HG03571 (cell line): ENCODE data around the gene ZFC3H1.
"Not testable (repeated sequence)": the region's sequence is repeated elsewhere in the genome, so short reads cannot be mapped to it uniquely, and the experiment has no call there.

Experiments
- ATAC-seq: cut with Tn5 transposase; IDR thresholded peaks from one replicate; pipeline ENCODE4 v1.9.1; 2021; ENCODE audit not compliant: unreplicated experiment

ZFC3H1 gene

GRCh38 chr12:71585218-71585617 is 78.4 kb downstream of the ZFC3H1 start:
- ATAC-seq, result no peak

- no peak for ATAC-seq
Measured at GRCh38 chr12:71584356-71584755, 79.3 kb downstream of the ZFC3H1 start.

DNA sequence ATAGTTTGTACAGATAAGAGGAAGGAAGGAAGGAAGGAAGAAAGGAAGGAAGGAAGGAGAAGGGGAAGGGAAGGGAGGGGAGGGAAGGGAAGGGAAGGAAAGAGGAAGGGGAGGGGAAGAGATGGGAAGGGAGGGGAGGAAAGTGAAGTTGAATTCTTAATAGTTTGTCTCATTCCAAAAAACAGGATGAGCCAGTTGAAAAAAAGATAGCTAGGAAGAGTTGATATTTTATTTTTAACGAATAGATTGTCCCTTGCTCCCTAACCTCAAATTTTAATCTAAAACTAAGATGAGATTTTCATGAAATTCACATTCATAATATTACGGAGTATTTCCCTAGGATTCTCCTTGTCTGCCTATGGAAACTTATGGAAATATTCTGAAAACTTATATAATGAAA is 80.7 kb downstream of the ZFC3H1 start:
- no peak for ATAC-seq

DNA sequence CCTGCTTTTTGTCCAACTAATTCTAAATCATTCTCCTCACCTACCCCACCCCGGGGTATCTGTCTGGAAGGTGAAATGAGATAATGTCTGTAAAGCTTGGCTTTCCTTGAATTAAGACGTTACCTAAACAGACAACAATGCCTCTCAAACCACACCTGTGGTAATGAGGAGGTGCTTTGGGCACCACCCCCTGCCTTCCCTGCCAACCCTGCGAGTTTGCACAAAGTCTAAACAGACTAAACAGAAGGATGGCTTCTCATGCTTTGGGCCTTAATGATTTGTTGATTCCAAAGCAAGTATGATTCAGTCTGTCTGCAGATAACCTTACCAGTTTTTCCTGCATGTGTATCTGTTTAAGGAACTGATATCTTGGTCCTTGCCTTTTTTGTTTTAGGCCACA is 82.4 kb downstream of the ZFC3H1 start:
- ATAC-seq, result no peak

DNA sequence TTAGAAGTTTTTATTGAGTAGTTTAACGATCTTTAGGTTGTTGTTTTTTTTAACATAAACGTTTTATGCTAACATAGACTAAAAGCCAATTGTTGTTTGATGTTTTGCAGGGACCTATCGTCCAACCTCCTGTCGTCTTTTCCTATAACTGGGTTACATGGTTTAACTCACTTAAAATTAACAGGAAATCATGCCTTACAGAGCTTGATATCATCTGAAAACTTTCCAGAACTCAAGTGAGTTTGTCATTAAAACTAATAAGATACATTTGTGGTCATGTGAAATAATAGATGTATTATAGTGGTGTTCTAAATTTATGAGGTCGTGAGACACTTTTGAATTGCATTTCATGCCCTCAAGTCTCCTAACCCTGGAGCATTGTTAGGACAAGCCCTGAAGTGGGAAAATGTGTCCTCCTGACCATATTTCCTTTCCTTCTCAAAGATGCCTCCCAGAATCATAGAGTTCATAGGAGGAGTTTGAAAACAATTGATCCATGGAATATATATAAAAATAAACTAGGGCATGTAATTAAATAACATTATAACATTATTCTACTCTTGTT is 84.9 kb downstream of the ZFC3H1 start:
- no peak for ATAC-seq

- ATAC-seq, result no peak
Measured at GRCh38 chr12:71576496-71576895, 87.2 kb downstream of the ZFC3H1 start.

GRCh38 chr12:71569885-71570284 is 93.8 kb downstream of the ZFC3H1 start:
- not testable (repeated sequence) for ATAC-seq

DNA sequence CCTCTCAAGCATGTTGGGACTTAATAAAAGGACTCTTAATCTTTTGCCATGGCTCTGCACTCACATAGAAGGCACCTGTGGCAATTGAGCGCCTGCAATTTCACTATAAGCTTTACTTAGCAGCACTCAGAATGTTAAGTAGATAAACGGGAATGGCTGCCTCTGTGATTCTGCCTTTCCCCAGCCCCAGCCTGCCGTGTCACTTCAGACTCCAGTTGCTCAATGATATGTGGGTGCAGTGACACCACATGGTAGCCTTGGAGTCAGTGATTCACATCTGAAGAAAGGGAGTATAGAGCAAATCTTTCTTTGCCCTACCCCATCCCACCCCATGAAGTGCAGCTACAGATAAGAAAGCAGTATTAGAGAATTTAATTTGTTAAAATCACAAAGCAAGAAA is 96.1 kb downstream of the ZFC3H1 start:
- no peak for ATAC-seq

GRCh38 chr12:71566655-71567054 is 97.0 kb downstream of the ZFC3H1 start:
- no peak for ATAC-seq

DNA sequence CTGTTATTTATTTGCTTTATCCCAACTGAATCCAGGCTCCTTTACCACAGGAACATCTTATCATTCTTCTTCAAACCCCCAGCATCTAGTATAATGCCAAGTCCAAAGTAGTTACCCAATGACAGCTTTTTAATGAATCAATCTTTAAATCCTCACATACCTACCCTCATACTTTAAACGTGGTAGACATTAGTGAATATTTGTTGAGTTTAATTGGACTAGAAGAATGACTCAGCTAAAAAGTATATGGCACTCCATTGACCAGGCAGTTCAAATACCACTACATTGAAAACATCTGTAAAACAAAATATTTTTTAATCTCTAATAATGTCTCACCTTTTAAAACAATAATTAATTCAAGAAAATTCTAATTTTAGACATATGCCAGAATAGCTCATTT is 98.1 kb downstream of the ZFC3H1 start:
- no peak for ATAC-seq

GRCh38 chr12:71562676-71563595 is 100.7 kb downstream of the ZFC3H1 start:
- no peak for ATAC-seq
